ENCODE results near the gene ZBTB32.

ZBTB32 gene

DNA sequence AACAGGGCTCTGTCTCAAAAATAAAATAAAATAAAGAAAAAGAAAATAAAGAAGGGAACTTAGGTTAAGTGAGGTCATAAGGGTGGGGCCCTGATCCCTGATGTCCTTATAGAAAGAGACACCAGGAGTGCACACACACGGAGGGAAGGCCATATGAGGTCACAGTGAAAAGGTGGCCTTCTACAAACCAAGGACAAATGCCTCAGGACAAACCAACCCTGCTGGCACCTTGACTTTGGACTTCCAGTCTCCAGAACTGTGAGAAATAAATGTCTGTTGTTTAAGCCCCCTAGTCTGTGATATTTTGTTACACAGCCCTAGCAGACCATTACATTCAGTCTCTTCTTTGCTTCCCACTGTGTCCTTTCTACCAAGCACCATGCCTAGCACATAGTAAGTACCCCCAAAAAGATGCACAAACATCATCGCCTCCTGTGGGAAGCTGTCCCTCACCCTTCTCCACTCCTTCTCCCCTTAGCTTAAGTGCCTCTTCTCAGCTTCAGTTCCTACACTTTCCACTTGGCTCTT lies 8.4 kb upstream of the ZBTB32 start:
- Histone ChIP-seq H3K27ac (no peak overlapping the region), H3K4me3 (no peak overlapping the region)
- DNase-seq (ENCODE audit: low spot score): no peak
- TF ChIP-seq, protein P1, sequence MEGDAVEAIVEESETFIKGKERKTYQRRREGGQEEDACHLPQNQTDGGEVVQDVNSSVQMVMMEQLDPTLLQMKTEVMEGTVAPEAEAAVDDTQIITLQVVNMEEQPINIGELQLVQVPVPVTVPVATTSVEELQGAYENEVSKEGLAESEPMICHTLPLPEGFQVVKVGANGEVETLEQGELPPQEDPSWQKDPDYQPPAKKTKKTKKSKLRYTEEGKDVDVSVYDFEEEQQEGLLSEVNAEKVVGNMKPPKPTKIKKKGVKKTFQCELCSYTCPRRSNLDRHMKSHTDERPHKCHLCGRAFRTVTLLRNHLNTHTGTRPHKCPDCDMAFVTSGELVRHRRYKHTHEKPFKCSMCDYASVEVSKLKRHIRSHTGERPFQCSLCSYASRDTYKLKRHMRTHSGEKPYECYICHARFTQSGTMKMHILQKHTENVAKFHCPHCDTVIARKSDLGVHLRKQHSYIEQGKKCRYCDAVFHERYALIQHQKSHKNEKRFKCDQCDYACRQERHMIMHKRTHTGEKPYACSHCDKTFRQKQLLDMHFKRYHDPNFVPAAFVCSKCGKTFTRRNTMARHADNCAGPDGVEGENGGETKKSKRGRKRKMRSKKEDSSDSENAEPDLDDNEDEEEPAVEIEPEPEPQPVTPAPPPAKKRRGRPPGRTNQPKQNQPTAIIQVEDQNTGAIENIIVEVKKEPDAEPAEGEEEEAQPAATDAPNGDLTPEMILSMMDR (IDR thresholded peaks at IDR 0.05): no peak

DNA sequence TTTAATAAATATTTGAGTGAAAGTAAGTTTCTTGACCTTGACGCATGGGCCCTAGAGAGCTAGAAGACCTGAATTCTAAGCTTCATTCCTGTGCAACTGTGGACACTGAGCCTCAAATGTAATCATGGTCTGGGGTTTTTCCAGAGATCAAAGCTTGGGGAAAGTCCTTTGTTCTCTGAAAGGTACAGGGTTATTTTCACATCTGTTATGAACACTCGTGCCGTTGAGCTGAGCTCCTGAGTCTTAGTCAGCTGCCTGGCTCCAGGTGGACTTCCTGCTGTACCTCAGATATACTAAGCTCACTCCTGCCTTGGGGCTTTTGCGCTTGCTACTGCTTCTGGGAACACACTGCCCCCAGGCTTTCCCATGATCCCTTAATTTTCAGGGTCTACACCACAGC lies 7.5 kb upstream of the ZBTB32 start:
- TF ChIP-seq, protein P1 (IDR thresholded peaks at IDR 0.05): no peak
- H3K4me3 ChIP-seq: no peak overlapping the region
- DNase-seq (ENCODE audit: low spot score): no peak
- H3K27ac ChIP-seq: no peak overlapping the region

DNA sequence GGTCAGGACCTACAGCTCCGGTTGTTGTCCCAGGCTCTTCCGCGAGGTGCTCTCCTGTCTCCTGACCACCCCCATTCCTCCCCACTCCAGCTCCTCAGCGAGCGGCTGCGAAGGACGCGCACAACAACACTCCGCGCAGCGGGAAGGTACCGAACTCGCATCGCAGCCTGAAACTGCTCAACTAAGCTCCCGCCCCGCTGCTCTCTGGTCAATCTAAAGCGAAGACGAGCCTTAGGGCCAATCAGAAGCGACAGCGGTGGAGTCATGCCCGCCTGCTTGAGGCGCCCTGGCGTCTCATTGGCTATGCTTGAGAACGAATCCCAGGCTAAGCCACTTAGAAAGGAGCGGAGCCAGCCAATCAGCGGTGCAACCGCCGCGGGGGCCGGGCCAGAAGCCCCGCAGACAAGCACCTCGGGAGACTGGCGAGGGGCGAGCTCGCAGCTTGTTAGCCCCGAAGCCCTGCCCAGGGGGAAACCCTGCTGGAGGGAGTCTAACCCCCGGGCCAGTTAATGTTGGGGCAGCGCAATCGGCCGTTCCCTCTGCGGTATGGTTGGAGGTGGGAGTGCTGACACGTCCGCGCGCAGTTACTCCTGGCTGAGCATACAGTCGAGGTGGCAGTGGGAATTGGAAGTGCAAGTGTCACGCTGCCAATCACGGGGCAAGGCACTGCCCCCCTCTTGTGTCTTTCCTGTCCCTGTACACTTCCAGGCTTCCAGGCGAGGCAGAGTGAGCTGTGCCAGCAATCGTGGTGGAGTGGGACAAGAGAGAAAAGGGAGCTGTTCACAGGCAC lies 1.9 kb upstream of the ZBTB32 start:
- TF ChIP-seq, protein P1 (IDR thresholded peaks at IDR 0.05): no peak
- DNase-seq (ENCODE audit: low spot score): peak; percentile 95
- Histone ChIP-seq H3K27ac (peak overlapping the region in 1 of 2 donors; percentile 12), H3K4me3 (peak overlapping the region; percentile 72)

DNA sequence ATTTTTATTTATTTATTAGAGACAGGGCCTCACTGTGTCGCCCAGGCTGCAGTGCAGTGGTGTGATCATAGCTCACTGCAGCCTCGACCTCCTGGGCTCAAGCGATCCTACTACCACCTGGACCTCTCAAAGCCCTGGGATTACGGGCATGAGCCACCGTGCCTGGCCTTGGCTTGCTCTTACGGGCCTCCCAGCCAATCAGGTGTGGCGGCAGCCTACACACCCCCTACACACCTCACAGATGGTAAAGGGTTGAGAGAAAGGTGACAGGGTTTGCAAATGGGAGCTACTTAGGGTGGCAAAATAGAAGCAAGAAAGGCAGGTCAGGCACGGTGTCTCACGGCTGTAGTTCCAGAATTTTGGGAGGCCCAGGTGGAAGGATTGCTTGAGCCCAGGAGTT lies 1.0 kb upstream of the ZBTB32 start:
- Histone ChIP-seq H3K27ac (no peak overlapping the region), H3K4me3 (no peak overlapping the region)
- DNase-seq (ENCODE audit: low spot score): no peak
- TF ChIP-seq, protein P1 (IDR thresholded peaks at IDR 0.05): no peak

DNA sequence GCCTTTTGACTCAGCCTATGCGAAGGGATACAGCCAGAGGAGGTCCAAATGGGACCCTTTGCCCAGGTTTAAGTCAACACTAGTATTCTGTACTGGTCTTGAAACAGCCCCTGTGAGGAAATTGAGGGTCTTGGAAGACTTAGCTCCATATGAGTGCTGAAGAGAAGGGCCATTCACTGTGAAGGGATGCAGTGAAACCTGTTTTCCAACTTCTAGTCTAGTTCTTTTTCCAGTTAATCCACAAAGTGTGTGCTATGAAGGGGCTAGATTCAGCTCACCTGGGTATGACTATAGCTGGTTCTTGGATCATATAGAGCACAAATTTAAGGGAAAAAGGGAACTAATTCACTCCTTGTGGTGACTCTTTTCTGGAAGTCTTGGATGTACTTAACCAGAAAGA lies 4.0 kb downstream of the ZBTB32 start:
- no peak for DNase-seq (ENCODE audit: low spot score)
- no peak overlapping the region for H3K27ac ChIP-seq
- TF ChIP-seq, protein P1 (IDR thresholded peaks at IDR 0.05): no peak
- H3K4me3 ChIP-seq: no peak overlapping the region

DNA sequence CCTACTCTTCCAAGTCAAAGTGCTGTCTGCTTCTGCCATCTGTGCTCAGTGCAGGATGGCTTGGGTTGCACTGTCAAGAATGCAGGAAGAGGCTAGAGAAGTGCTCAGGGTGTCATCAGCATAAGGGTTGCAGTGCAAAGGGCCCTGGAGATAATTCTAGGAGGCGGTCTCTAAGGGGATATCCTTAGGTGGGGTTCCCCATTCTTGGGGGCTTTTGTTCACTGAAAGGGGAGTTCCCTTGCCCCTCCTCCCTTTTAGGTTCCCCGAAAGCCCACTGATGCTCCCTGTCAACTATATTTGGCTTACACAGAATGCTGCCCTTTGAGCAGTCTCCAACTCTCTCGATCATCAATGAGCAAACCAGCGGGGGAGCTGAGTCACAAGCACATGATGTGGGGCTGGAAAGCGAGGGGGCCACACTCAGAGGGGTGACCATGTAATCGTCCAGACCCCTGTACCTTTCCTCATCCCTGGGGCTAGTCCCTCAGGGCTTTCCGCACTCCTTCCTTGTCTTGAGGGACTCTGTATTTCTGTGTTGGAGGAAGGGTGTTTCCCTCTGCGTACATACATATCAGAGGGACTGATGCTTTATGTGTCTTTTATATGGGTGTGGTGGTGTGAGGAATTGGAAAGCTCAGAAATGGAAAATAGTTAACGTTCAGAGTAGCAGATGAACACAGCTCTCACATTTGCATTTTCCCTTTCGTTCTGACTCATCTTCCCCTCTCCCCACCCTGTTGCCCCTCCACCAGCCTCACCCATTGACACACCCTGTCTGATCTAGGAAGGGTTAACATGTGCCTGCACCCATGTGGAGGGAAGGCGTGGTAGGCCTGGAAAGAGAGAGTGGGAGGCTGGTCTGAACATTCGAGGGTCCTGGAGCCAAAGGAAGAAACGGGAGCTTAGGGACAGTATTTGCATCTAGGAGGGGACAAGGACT lies 6.7 kb downstream of the ZBTB32 start:
- Histone ChIP-seq H3K27ac (no peak overlapping the region), H3K4me3 (no peak overlapping the region)
- DNase-seq (ENCODE audit: low spot score): no peak
- TF ChIP-seq, protein P1 (IDR thresholded peaks at IDR 0.05): no peak
